Measurements from ENCODE around the gene NCAPG.

Gene NCAPG

DNA sequence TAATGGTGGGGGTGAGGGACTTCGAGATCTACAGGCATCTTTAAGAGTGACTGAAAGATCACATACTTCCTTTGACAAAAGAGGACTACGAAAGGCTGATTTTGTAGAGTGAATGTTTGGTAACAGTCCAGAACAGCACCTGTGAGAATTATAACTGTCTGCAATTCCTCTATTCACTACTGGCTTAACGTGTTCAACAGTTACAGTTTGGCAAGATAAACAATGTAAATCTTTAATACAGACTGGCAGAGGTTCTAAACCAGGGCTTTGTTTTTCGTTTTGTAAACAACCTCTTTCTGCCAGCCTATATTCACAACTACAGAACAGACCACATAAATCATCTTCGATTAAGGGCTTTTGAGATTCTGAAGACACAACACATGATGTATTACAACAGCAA lies 66.9 kb downstream of the NCAPG start:
- no peak for DNase-seq (ENCODE audit: low spot score)

GRCh38 chr4:17884063-17884462 lies 73.3 kb downstream of the NCAPG start:
- peak; percentile 6 for DNase-seq (ENCODE audit: low spot score)

DNA sequence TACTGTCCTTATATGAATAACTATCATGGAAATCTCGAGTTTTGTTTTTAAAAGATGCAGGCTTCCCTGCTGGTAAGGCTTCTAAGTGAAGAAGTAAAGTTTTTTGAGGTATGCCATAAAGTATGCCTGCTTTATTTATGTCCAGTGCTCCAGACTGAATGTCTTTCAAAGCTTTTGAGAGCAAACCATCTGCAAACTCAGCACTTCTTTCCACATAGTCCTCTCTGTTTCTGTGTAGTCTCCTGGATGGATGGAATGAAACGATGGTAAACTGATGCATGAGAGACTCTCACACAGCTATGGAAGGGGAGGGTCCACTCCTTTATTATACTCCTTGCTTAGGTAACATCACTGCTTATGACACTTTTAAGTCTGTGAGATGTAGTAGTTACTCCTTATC lies 73.7 kb downstream of the NCAPG start:
- DNase-seq (ENCODE audit: low spot score): no peak

DNA sequence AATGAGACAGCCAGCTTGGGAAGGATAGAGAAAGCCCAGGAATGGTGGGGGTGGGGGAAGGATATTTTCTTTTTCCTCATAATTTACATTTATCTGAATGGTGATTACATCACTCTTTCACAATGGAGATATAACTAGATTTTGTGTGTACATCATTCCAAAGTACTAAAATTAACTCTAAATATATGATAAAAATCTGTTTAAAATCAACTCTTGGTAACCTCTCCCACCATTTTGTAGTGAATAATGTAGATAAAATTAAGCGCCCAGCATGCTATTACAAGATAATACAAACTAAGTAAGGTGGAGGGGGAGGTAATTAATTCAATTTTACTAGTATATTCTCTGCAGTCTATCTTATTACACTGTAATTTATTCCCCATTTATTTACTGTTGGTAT lies 78.9 kb downstream of the NCAPG start:
- DNase-seq (ENCODE audit: low spot score): no peak

- DNase-seq (ENCODE audit: low spot score): no peak
These were observed 83.6 kb downstream of the NCAPG start for GRCh38 chr4:17894421-17894820.
